ENCODE data around the gene GALNT2. TPM values are rescaled to one million over a fixed set of nuclear protein-coding genes. Genes with fewer than 3 reads are reported as not detected.

Gene GALNT2
- total and polyA plus RNA-seq, 2 of the 13 experiments (the other 11 are each of a cell fraction or from before 2014, with no cell fraction given): 39.3 to 39.6 TPM

DNA sequence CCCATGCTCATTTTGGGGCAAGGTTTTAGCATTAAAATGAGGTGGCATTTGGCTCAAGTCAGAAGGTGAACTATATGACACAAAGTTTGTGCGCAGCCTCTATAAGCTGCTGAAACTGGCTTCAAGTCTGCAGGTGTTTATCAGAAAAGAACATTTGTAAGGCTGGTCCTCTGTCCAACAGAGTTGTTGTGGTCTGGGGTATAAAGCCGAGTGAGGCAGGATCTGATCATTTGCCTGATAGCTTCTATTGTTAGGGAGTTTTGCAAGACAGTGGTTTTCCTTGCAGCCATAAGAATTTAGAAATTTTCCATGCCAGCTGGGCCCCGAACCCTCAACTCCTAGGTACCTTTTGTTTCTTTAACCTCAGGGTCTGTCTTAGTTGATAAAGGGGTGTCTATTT lies 228.3 kb downstream of the GALNT2 start (continued):
- TF ChIP-seq, protein P1, sequence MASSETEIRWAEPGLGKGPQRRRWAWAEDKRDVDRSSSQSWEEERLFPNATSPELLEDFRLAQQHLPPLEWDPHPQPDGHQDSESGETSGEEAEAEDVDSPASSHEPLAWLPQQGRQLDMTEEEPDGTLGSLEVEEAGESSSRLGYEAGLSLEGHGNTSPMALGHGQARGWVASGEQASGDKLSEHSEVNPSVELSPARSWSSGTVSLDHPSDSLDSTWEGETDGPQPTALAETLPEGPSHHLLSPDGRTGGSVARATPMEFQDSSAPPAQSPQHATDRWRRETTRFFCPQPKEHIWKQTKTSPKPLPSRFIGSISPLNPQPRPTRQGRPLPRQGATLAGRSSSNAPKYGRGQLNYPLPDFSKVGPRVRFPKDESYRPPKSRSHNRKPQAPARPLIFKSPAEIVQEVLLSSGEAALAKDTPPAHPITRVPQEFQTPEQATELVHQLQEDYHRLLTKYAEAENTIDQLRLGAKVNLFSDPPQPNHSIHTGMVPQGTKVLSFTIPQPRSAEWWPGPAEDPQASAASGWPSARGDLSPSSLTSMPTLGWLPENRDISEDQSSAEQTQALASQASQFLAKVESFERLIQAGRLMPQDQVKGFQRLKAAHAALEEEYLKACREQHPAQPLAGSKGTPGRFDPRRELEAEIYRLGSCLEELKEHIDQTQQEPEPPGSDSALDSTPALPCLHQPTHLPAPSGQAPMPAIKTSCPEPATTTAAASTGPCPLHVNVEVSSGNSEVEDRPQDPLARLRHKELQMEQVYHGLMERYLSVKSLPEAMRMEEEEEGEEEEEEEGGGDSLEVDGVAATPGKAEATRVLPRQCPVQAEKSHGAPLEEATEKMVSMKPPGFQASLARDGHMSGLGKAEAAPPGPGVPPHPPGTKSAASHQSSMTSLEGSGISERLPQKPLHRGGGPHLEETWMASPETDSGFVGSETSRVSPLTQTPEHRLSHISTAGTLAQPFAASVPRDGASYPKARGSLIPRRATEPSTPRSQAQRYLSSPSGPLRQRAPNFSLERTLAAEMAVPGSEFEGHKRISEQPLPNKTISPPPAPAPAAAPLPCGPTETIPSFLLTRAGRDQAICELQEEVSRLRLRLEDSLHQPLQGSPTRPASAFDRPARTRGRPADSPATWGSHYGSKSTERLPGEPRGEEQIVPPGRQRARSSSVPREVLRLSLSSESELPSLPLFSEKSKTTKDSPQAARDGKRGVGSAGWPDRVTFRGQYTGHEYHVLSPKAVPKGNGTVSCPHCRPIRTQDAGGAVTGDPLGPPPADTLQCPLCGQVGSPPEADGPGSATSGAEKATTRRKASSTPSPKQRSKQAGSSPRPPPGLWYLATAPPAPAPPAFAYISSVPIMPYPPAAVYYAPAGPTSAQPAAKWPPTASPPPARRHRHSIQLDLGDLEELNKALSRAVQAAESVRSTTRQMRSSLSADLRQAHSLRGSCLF (CRISPR knock-in tag; IDR thresholded peaks at IDR 0.05; ENCODE audit: borderline replicate concordance): no peak
- TF ChIP-seq ZNF570 (CRISPR knock-in tag; IDR thresholded peaks at IDR 0.05; ENCODE audit: borderline replicate concordance) (no peak), SOX5 (CRISPR knock-in tag; IDR thresholded peaks at IDR 0.05; ENCODE audit: borderline replicate concordance) (no peak), SNAI1 (CRISPR knock-in tag; IDR thresholded peaks at IDR 0.05; ENCODE audit: borderline replicate concordance) (no peak), ZNF605 (CRISPR knock-in tag; IDR thresholded peaks at IDR 0.05) (no peak), HOXA9 (CRISPR knock-in tag; IDR thresholded peaks at IDR 0.05; ENCODE audit: borderline replicate concordance) (no peak)

DNA sequence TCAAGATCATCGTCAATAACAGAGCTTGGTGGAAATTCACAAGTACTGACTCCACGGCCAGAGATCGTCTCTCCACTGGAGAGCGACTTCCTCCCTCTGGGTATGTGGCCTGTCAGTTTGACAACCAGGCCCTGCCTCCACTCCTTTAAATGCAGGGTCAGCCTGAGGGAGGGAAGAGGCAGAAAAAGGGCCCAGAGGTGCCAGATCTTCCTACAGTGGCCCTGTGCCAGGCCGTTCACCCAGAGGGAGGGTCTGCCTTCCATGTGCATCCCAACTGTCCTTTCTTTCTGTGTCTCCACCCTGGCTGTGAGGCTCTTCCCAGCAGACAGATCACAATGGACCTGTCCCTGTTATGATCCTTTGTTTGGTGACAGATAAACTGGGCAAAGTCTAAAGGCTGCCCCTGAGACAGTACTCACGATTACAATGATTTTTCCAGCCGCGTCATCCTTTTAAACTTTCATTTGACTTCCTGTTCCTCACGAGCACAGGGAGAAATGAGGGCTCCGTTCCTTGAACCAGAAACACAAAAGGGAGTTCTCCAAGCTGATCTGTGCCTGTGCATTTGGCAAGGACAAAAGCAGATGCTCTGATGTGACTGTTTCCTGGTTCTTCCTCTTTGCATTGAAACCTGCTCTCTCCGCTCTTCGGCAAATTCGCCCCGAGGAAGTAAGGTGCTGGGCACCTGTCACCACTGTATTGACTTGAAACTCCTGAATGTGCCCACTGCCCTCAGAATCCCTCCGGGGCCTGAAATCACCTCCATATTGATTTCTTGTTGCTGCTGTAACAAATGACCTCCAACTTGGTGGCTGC lies 232.4 kb downstream of the GALNT2 start:
- no TSS peak for BruUV-seq (replicated peaks)
- in situ Hi-C loops (cut with HindIII; ENCODE audit: extremely low pct_ligation_motif_present, low pct_unique_long_range_greater_than_20kb): no loop called here
- TF ChIP-seq TBX3 (IDR thresholded peaks at IDR 0.05; ENCODE audit: borderline replicate concordance) (no peak), FOSL1 (CRISPR knock-in tag; IDR thresholded peaks at IDR 0.05; ENCODE audit: borderline replicate concordance) (no peak), ONECUT2 (CRISPR knock-in tag; IDR thresholded peaks at IDR 0.05) (no peak), SRSF9 (IDR thresholded peaks at IDR 0.05; ENCODE audit: borderline replicate concordance, insufficient read depth, low read depth, low read length, poor library complexity, severe bottlenecking) (no peak), PHF5A (CRISPR knock-in tag; IDR thresholded peaks at IDR 0.05; ENCODE audit: low read depth, unreplicated experiment) (no peak), SOX13 (IDR thresholded peaks at IDR 0.05) (peak; percentile 80), SOX13 (CRISPR knock-in tag; conservative IDR thresholded peaks at IDR 0.05 in 1 of 2, IDR thresholded peaks at IDR 0.05 in 1 of 2) (peak in 1 of 2 experiments; percentile 94; a peak in 2 of 4 replicates), XRCC5 (optimal IDR thresholded peaks at IDR 0.05; ENCODE audit: low read length) (peak; percentile 16), EED (CRISPR knock-in tag; IDR thresholded peaks at IDR 0.05) (no peak), KDM6A (CRISPR knock-in tag; IDR thresholded peaks at IDR 0.05; ENCODE audit: low read depth) (0 out of 2 replicates have a peak, but pooled peaks have one; percentile 29), CEBPB (IDR thresholded peaks at IDR 0.05; ENCODE audit: borderline replicate concordance, low read depth, low read length) (0 out of 2 replicates have a peak, but pooled peaks have one; percentile 18)
- TF ChIP-seq, protein P2, sequence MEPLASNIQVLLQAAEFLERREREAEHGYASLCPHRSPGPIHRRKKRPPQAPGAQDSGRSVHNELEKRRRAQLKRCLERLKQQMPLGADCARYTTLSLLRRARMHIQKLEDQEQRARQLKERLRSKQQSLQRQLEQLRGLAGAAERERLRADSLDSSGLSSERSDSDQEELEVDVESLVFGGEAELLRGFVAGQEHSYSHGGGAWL (CRISPR knock-in tag; IDR thresholded peaks at IDR 0.05): no peak

More for the DNA sequence above, 232.4 kb downstream of the GALNT2 start:
- Histone ChIP-seq H3K4me1 (ENCODE audit: insufficient read depth, low read length) (peaks cover 30% of the 10 kb centered on the region), H3K27ac (ENCODE audit: extremely low read length, insufficient read depth, low read length) (peak overlapping the region; percentile 62), H3K9me3 (ENCODE audit: low read length) (no peaks in the 10 kb centered on the region), H2AFZ (ENCODE audit: low read length) (peak overlapping the region; percentile 66), H3K9ac (ENCODE audit: insufficient read depth, low read depth, low read length) (peak overlapping the region; percentile 35; the same call in 1 of the 2 replicates), H3K79me2 (ENCODE audit: insufficient read depth, low read length) (no peaks in the 10 kb centered on the region), H3K4me3 (replicated peaks in 1 of 3; ENCODE audit: insufficient read depth in 1 of 3, low read depth in 2 of 3, low read length in 3 of 3) (peak overlapping the region; percentile 9 to 67 (median 21); a peak in 5 of 6 replicates), H4K20me1 (ENCODE audit: insufficient read depth, low read length) (no peaks in the 10 kb centered on the region), H3K27me3 (ENCODE audit: control insufficient read depth in 1 of 2, insufficient read depth in 2 of 2, low read length in 2 of 2) (no peaks in the 10 kb centered on the region), H3K4me2 (ENCODE audit: low read depth, low read length) (peak overlapping the region; percentile 95), H3K36me3 (replicated peaks in 1 of 2; ENCODE audit: control insufficient read depth in 1 of 2, insufficient read depth in 2 of 2, low read length in 2 of 2) (no peaks in the 10 kb centered on the region)
- 17% methylated on average over 13 of the region's 15 CpGs for WGBS (ENCODE audit: low lambda C conversion rate)
- DNase-seq (ENCODE audit: low spot score) (peak; percentile 82), FAIRE-seq (peak; percentile 67), ATAC-seq (peak; percentile 92)
- intact Hi-C loops (cut with micrococcal nuclease; ENCODE audit: unreplicated experiment): no loop called here
- ChIA-PET POLR2A (no interaction called here), CTCF (ENCODE audit: low intra/inter-chr PET ratio, low total read pairs) (no interaction called here)

Data from HepG2 (cell line).